ENCODE data around the gene CDKAL1.

CDKAL1 gene

GRCh38 chr6:21199262-21199661 is 665.0 kb downstream of the CDKAL1 start:
- no peak for DNase-seq

GRCh38 chr6:21200134-21200870 is 666.0 kb downstream of the CDKAL1 start:
- no peak for DNase-seq

GRCh38 chr6:21201187-21201586 is 666.9 kb downstream of the CDKAL1 start:
- no peak for DNase-seq

GRCh38 chr6:21201637-21202350 is 667.5 kb downstream of the CDKAL1 start:
- no peak for DNase-seq

- no peak for DNase-seq
These were observed 668.3 kb downstream of the CDKAL1 start for GRCh38 chr6:21202521-21202920.

DNA sequence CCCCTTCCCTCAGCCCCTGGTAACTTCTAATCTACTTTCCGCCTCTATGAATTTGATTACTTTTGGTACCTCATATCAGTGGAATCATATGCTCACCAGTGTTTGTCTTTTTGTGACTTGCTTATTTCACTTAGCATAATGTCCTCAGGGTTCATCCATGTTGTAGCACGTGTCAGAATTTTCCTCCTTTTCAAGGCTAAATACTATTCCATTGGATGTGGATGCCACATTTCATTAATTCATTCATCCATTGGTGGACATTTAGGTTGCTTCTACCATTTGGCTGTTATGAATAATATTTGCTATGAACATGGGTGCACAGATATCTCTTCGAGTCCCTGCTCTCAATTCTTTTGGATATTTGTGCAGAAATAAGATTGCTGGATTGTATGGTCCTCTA is 670.7 kb downstream of the CDKAL1 start:
- DNase-seq = no peak

DNA sequence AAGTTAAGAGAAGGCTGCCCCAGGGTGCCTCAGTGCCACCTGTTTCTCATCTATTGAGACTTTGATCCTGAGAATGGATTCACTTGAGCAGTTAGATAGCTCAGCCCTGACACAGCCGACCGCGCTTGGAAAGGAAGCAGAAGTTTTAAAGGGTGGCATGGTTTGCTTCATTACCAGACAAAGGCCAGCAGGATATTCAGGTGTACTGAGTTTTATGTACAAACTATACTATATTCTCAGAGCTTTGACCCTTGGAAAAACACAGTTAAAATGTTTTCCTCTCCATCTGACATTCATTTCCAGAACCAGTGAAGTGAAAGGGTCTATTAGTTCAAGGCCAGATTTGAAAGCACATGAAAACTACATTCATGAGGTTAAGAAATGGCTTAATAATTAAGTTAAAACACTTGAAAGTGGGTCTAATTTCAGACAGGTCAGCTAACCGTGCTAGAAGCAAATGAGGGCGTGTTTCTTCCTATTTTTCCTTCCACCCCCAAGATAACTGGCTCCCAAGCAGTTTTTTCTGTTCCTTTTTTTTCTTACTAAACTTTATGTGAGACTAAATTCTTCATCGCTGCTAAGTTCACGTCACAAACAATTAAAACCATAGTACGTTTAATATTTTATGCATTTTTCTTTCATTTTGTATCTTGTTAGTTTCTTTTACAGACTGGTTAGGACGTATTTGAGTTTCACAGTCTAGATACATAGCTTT is 674.0 kb downstream of the CDKAL1 start:
- DNase-seq = no peak

DNA sequence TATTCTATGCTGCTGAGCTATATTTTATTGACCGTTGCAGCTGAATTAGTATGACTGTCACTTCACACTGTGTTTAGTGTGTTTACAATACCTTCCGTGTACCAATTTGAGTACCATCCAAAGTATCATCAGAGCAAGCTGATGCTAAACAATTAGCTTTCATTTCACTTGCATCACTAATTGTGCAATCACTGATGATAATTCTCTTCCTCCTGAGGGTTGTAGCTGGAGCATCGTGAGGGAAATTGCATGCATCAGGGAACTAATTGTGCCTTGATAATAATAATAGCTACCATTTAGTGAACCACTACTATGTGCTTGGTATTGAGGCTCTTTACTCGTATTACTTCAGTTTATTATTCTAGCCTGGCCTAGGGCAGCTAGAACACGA is 674.5 kb downstream of the CDKAL1 start:
- DNase-seq = no peak

- no peak for DNase-seq
These were observed 679.2 kb downstream of the CDKAL1 start for GRCh38 chr6:21213492-21213891.

DNA sequence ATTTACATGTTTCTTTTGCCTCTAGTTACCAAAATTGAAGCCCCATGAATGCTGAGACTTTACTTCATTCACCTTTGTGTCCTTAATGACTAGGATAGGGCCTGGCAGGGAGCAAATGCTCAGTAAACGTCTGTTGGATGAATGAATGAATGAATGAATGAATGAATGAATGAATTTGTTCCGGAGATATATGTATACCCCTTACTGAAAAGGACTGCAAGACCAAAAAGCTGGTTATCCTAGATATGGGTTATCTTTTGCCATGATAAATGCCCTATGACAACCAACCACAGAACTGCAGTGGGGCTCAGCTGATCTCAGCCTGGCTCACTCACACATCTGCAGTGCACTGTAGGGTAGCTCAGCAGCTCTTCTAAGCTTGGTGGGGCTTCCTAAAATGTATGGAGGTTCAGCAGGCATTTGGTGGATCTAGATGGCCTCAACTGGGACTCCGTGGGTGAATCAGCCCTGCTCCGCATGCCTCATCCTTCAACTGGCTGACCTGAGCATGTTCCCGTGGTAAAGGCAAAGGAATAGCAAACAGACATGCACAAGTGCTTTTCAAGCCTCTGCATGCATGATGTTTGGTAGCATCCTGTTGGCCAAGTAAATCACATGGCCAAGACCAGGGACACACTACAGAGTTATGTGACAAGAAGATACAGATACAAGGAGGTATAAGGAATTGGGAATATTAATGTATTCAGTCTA is 680.6 kb downstream of the CDKAL1 start:
- no peak for DNase-seq

DNA sequence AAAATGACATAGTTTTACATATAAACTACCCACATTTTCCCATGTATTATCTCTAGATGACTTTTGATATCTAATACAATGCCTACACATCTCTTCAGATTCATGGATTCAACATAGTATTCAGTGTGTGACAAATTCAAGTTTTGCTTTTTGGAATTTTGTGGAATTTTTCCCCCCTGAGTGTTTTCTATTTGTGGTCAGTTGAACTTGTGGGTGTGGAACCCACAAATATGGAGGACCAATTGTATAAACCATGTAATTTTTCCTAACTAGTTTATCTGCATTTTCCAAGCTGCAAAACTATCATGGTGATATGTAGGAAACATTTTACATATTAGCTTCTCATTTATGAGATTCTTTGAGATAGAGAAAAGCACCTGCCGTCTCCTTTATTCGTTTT is 685.0 kb downstream of the CDKAL1 start:
- DNase-seq = no peak

- no peak for DNase-seq
These were observed 685.6 kb downstream of the CDKAL1 start for GRCh38 chr6:21219856-21220255.

GRCh38 chr6:21220271-21220987 is 686.2 kb downstream of the CDKAL1 start:
- no peak for DNase-seq

DNA sequence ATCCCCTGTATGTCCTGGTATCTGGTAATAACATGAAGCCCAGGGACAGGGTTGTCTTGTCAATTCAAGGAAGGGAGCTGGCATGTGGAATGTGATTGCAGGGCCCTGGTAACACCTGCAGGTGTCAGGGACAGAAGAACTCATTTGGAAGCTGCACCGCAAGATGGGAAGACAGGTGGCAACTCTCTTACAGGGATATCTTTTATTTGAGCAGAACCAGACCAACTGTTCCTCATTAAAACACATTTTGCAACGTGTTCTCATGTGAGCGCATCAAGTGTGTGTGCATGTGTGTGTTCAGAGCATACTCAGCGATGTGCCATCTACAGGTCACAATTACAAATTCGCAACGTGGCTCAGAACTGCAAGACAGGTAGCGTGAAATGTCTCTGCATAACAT is 688.4 kb downstream of the CDKAL1 start:
- DNase-seq = no peak

DNA sequence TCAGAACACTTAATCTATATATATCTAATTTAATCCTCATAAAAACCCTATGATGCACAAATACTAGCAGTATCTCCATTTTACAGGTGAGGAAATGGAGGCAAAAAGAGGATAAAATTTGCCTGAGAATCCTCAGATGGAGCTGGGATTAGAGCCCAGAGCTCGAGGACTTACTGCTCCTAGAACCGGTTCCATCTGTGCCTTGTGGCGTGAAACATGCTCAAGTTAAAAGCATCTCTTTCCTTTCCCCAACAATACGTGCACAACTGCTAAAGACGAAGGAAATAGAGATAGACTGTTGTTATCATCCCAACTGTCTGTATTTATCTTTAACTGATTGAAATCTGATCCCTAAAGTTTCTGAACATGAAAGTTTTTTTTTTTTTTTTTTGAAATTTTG is 691.7 kb downstream of the CDKAL1 start:
- DNase-seq = no peak

DNA sequence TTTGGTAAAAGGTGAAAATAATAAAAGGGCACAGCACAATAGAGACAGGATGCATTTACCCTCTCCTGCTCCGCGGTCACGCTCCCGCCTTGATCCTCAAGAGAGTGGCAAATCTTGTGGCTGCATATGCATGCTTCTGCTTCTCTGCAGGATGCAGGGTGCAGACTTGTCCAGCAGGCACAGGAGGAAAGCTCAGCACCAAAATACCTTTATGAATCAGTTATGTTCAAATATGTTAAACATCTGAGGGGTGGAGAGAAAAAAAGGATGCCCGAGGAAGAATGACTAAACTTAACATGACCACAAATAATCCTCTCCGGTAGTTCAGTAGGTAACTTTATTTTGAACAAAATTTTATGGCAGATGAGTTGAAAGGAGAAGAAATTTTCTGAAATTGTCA is 693.2 kb downstream of the CDKAL1 start:
- no peak for DNase-seq

DNA sequence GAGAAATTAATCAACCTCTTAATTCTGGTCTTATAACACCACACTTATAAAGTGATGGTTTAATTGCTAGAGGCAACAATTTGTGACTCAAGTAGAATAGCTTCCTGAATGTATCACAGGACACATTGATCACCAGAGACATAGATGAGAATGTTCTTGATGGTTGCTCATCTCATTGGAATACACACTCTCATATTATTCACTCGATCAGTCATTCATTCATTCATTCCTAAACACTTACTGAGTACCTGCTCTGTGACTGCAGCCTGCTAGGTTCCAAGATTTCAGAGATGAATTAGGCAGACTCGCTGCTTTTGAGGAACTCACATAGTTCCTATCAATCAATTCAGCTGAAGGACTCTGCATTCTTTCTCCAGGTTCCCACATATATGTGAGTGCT is 694.2 kb downstream of the CDKAL1 start:
- no peak for DNase-seq

DNA sequence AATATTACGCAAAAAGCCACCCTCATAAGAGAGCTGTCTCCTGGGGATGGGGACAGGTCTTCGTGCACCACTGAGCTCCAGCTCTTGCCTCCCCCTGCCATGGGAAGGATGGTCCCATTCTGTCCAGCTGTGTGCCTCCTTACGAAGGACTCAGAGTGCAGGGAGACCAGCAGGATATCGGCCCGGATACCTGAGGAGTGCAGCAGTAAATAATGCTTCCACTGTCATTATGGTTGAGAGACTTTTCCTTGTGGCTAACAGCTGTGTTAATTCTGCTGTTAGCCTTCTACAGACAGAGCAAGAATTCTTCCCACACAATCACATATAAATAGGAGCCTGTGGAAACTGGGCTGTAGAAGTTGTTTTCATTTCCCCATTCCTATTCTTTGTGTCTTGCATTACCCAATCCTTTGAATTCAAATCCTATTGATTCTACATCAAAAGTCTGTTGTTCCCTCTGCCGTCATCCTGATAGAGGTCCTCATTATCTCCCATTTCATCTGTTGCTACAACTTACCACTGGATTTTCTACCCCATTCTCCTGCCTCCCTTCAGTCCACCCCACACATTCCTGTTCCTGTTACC is 694.7 kb downstream of the CDKAL1 start:
- DNase-seq = no peak

- DNase-seq = no peak
These were observed 696.3 kb downstream of the CDKAL1 start for GRCh38 chr6:21230536-21230935.

DNA sequence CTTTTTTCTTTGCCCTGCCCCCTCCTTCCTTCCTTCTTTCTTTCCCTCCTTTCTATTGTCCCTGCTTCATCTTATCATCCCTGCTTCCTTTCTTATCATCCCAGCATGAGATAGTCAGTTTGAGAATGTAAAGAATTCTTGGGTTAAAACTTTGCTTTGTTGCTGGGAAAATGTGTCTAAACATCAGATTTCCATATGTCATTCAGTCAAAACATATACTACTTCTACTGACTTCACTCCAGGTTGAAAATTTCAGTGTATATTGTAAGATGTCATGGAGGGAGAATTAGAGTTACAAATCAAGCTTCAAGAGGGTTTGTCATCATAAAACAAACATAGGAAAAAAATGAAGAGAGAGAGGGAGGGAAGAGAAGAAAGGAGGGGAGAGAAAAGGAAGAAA is 700.9 kb downstream of the CDKAL1 start:
- DNase-seq = no peak

DNA sequence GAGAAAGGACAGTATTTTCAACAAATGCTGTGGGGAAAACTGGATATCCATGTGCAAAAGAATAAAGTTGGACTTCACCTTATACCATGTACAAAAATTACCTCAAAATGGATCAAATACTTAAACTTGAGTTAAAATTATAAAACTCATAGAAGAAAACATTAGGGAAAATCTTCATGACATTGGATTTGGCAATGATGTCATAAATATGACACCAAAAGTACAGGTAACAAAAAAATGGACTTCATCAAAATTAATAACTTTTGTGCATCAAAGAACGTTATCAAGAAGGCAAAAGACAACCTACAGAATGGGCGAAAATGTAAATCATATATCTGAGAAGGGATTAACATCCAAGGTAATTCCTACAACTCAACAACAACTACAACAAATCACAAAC is 704.0 kb downstream of the CDKAL1 start:
- DNase-seq = no peak

DNA sequence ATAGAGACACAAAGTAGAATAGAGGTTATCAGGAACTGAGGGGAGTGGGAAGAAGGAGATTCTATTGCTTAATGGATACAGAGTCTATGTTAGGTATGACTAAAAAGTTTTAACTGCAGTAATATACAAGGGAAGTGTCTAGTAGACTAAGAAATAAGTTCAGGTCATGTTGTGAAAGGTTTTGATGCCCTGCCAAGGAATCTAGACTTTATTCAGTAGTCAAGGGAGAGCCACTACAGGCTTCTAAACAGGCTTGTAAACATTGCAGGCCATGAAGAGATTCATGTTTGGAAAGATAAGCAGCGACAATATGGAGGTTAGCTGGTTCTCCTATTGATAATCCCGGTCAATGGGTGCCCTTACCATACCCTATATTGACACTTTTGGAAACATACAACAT is 706.5 kb downstream of the CDKAL1 start:
- DNase-seq = no peak
